Smooth muscle cell (in vitro differentiated cells): ENCODE data around the gene DUSP18. TPM values are rescaled to one million over a fixed set of nuclear protein-coding genes. Genes with fewer than 3 reads are reported as not detected.
"Not testable (repeated sequence)": the region's sequence is repeated elsewhere in the genome, so short reads cannot be mapped to it uniquely, and the experiment has no call there.

Source experiments
- DNase-seq: peaks from one replicate; lab custom pipeline; 2025; ENCODE audit not compliant: unreplicated experiment; lab: John Stamatoyannopoulos, UW
- H2AFZ ChIP-seq: fragments of 200-600 bp; sonication (generic); 2 replicates; pipeline ENCODE4 v1.6.0; 2016; ENCODE audit warnings: antibody characterized with exemption, low read depth, mild to moderate bottlenecking
- H3F3A ChIP-seq: fragments of 200-600 bp; sonication (generic); 2 replicates; pipeline ENCODE4 v1.6.0; 2017; ENCODE audit warnings: antibody characterized with exemption, low read depth
- H3K27ac ChIP-seq: fragments of 200-600 bp; sonication (generic); 2 replicates; pipeline ENCODE4 v1.5.1; 2016; ENCODE audit warnings: low read depth, mild to moderate bottlenecking
- H3K27me3 ChIP-seq: fragments of 200-600 bp; sonication (generic); 2 replicates; pipeline ENCODE4 v1.6.1; 2016; ENCODE audit warnings: low read depth, mild to moderate bottlenecking
- H3K36me3 ChIP-seq: fragments of 200-600 bp; sonication (generic); 2 replicates; pipeline ENCODE4 v1.5.1; 2016; ENCODE audit warnings: low read depth
- H3K4me1 ChIP-seq: fragments of 200-600 bp; sonication (generic); 2 replicates; pipeline ENCODE4 v1.5.1; 2016; ENCODE audit warnings: low read depth
- H3K4me2 ChIP-seq: fragments of 200-600 bp; sonication (generic); 2 replicates; pipeline ENCODE4 v1.6.0; 2016; ENCODE audit warnings: mild to moderate bottlenecking
- H3K4me3 ChIP-seq: fragments of 200-600 bp; sonication (generic); 2 replicates; pipeline ENCODE4 v1.5.1; 2016; ENCODE audit warnings: mild to moderate bottlenecking
- H3K79me2 ChIP-seq: fragments of 200-600 bp; sonication (generic); 2 replicates; pipeline ENCODE4 v1.6.0; 2016; ENCODE audit warnings: low read depth, mild to moderate bottlenecking
- H3K9ac ChIP-seq: fragments of 200-600 bp; sonication (generic); 2 replicates; pipeline ENCODE4 v1.6.0; 2016; ENCODE audit warnings: low read depth
- H3K9me3 ChIP-seq: fragments of 200-600 bp; sonication (generic); replicated peaks from 2 replicates; pipeline ENCODE4 v1.5.1; 2016; ENCODE audit warnings: low read depth
- H4K20me1 ChIP-seq: fragments of 200-600 bp; sonication (generic); 2 replicates; pipeline ENCODE4 v1.6.0; 2016; ENCODE audit warnings: low read depth
- CTCF ChIP-seq: fragments of 200-600 bp; sonication (generic); IDR thresholded peaks from 2 replicates; pipeline ENCODE4 v1.5.1; 2017; ENCODE audit warnings: borderline replicate concordance, mild to moderate bottlenecking, antibody characterized with exemption; ENCODE audit not compliant: insufficient read depth, poor library complexity, severe bottlenecking
- WGBS: methylation state at CpG from one replicate; pipeline ENCODE4 v1.1.7; 2016; ENCODE audit warnings: low lambda C conversion rate; 5-methylcytosine and 5-hydroxymethylcytosine counted together
- polyA plus RNA-seq: library from polyadenylated mRNA; unstranded; fragments of >200 nt; fragmentation: Nextera tagmentation; extraction: Ambion mirVana; gene quantifications from 2 replicates; pipeline ENCODE4 v1.2.1, GENCODE V29; 2016
- total RNA-seq: library from RNA; depleted of rRNA; stranded (reverse); fragments of >200 nt; gene quantifications from 2 replicates; pipeline ENCODE4 v1.2.3, GENCODE V29; 2014

Gene DUSP18
- total and polyA plus RNA-seq, 2 experiments from 2014 or later = 8.1 to 8.9 TPM

DNA sequence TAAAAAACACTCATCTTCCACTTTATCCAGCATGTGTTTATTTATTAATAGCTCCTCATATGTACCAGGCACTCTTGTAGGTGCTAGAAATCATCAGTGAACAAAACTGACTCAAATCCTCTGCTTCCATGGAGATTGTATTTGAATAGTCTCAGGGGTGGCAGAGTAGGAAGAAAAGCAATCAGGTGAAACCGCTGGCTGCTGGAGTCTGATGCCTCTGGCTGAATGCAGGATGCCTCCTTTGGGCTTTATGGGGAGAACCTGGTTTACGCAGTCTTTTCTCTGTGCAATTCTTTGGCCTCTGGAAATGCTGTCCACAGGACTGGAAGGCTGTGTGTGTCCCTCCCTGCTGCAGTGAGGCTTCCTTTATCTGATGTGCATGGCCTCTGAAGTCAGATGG lies 14.2 kb upstream of the DUSP18 start:
- no peak for TF ChIP-seq CTCF
- no peaks in the 10 kb centered on the region for H3K9me3 ChIP-seq
- H4K20me1 ChIP-seq = no peaks in the 10 kb centered on the region
- no peak overlapping the region for H3K4me2 ChIP-seq
- no peaks in the 10 kb centered on the region for H3F3A ChIP-seq
- no peak overlapping the region for H3K27ac ChIP-seq
- H3K4me1 ChIP-seq = peaks cover 5% of the 10 kb centered on the region
- peaks cover 32% of the 10 kb centered on the region for H3K27me3 ChIP-seq
- no peaks in the 10 kb centered on the region for H3K36me3 ChIP-seq
- H3K79me2 ChIP-seq = no peaks in the 10 kb centered on the region
- no peak overlapping the region for H3K9ac ChIP-seq
- DNase-seq = no peak
- WGBS = 89% methylated on average over 2 of the region's 2 CpGs
- no peak overlapping the region for H2AFZ ChIP-seq
- H3K4me3 ChIP-seq = no peak overlapping the region

- DNase-seq = no peak
- Histone ChIP-seq H2AFZ (no peak overlapping the region), H3K9ac (no peak overlapping the region), H4K20me1 (no peaks in the 10 kb centered on the region), H3K4me3 (no peak overlapping the region), H3K36me3 (no peaks in the 10 kb centered on the region), H3K79me2 (no peaks in the 10 kb centered on the region), H3F3A (no peaks in the 10 kb centered on the region), H3K27me3 (peaks cover 36% of the 10 kb centered on the region), H3K4me1 (peaks cover 5% of the 10 kb centered on the region), H3K9me3 (no peaks in the 10 kb centered on the region), H3K27ac (no peak overlapping the region), H3K4me2 (no peak overlapping the region)
- WGBS = 95% methylated on average over 1 of the region's 1 CpG
- no peak for TF ChIP-seq CTCF
Measured at GRCh38 chr22:30680991-30681770, 13.5 kb upstream of the DUSP18 start.

GRCh38 chr22:30679895-30680690 lies 12.4 kb upstream of the DUSP18 start:
- H3K9me3 ChIP-seq, H4K20me1 ChIP-seq, DNase-seq, H3K9ac ChIP-seq, H3K36me3 ChIP-seq, H3K27ac ChIP-seq, H3K4me3 ChIP-seq, H3K4me2 ChIP-seq, H2AFZ ChIP-seq, H3K79me2 ChIP-seq, H3F3A ChIP-seq, H3K4me1 ChIP-seq: not testable (repeated sequence)
- peaks cover 36% of the 10 kb centered on the region for H3K27me3 ChIP-seq
- 81% methylated on average over 12 of the region's 12 CpGs for WGBS

GRCh38 chr22:30676565-30676964 lies 8.9 kb upstream of the DUSP18 start:
- not testable (repeated sequence) for H2AFZ ChIP-seq, H3K4me2 ChIP-seq, H3K79me2 ChIP-seq, H3K4me3 ChIP-seq, DNase-seq, H3F3A ChIP-seq, H3K36me3 ChIP-seq, H4K20me1 ChIP-seq, H3K4me1 ChIP-seq, H3K9me3 ChIP-seq, H3K27ac ChIP-seq, H3K9ac ChIP-seq
- H3K27me3 ChIP-seq = peaks cover 29% of the 10 kb centered on the region
- WGBS = 86% methylated on average over 3 of the region's 3 CpGs
